OCI-M2 (cell line): ENCODE data around the gene HBZ.
"Not testable (repeated sequence)": the region's sequence is repeated elsewhere in the genome, so short reads cannot be mapped to it uniquely, and the experiment has no call there.

Experiments used
- DNase-seq: peaks from one replicate; lab custom pipeline; 2025; ENCODE audit not compliant: unreplicated experiment; lab: John Stamatoyannopoulos, UW

Gene HBZ

DNA sequence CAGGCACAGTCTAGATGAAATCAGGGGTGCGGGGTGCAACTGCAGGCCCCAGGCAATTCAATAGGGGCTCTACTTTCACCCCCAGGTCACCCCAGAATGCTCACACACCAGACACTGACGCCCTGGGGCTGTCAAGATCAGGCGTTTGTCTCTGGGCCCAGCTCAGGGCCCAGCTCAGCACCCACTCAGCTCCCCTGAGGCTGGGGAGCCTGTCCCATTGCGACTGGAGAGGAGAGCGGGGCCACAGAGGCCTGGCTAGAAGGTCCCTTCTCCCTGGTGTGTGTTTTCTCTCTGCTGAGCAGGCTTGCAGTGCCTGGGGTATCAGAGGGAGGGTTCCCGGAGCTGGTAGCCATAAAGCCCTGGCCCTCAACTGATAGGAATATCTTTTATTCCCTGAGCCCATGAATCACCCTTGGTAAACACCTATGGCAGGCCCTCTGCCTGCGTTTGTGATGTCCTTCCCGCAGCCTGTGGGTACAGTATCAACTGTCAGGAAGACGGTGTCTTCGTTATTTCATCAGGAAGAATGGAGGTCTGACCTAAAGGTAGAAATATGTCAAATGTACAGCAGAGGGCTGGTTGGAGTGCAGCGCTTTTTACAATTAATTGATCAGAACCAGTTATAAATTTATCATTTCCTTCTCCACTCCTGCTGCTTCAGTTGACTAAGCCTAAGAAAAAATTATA is 25.7 kb downstream of the HBZ start:
- DNase-seq = no peak

DNA sequence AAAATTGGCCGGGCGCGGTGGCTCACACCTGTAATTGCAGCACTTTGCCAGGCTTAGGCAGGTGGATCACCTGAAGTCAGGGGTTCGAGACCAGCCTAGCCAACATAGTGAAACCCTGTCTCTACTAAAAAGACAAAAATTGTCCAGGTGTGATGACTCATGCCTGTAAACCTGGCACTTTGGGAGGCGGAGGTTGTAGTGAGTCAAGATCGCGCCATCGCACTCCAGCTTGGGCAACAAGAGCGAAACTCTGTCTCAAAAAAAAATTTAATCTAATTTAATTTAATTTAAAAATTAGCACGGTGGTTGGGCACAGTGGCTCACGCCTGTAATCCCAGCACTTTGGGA is 26.2 kb downstream of the HBZ start:
- no peak for DNase-seq

DNA sequence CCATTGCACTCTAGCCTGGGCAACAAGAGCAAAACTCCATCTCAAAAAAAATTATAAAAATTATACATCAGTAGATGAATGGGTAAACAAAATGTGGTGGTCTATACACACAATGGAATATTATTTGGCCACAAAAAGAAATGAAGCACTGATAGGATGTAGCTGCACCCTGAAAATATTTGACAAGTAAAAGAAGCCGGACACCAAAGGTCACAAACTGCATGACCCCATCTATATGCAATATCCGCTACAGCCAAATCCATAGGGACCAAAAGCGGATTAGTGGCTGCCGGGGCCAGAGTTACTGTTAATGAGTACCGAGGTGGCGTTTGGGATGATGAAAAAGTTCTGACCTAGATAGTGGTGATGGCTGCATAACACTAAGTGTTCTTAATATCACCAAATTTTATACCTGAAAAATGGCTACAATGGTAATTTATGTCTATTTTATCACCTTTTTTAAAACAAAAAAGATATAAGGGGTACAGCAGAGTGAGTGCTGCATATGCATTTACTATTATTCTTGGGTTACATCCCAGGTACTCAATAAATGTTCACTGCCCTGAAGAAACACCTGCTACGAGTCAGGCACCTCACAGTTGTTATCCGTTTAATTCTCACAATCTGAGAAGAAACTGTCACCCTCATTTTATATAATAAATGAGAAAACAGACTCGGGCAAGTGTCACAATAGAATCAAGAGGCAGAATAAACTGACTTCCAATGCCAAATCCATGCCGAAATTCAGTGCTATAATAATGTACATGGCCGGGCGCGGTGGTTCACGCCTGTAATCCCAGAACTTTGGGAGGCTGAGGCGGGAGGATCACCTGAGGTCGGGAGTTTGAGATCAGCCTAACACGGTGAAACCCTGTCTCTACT is 27.0 kb downstream of the HBZ start:
- DNase-seq = no peak

DNA sequence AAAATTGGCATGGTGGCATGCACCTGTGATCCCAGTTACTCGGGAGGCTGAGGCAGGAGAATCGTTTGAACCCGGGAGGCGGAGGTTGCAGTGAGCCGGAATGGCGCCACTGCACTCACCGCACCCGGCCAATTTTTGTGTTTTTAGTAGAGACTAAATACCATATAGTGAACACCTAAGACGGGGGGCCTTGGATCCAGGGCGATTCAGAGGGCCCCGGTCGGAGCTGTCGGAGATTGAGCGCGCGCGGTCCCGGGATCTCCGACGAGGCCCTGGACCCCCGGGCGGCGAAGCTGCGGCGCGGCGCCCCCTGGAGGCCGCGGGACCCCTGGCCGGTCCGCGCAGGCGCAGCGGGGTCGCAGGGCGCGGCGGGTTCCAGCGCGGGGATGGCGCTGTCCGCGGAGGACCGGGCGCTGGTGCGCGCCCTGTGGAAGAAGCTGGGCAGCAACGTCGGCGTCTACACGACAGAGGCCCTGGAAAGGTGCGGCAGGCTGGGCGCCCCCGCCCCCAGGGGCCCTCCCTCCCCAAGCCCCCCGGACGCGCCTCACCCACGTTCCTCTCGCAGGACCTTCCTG is 27.7 kb downstream of the HBZ start, which contains the start of gene HBQ1:
Gene HBQ1 (plus strand): TSS at position 359 of the 575 bp plus-strand sequence. CDS start 28 bp downstream, at position 387.
- DNase-seq = no peak

GRCh38 chr16:180681-181564 is 28.5 kb downstream of the HBZ start:
- DNase-seq = no peak

GRCh38 chr16:181565-182021 is 29.1 kb downstream of the HBZ start:
- no peak for DNase-seq

- no peak for DNase-seq
Measured at GRCh38 chr16:183005-183404, 30.6 kb downstream of the HBZ start.

DNA sequence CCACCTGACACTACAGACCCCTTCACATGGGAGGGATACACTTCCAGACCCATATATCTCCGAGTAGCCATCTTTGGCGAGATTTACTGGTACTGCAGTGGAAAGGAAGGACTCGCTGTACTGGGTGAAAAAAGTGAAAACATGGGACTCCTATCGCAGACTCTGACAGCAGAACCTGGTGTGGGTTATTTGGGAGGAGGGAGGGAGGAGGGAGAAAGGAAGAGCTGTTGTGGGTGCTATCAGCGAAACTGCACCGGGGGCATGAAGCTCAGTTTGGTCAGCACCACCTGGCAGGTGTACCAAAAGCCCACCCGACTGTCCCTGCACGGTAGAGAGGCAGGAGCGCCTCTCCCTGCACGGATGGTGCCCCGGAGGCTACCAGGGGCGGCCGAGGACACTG is 32.8 kb downstream of the HBZ start:
- DNase-seq = no peak

DNA sequence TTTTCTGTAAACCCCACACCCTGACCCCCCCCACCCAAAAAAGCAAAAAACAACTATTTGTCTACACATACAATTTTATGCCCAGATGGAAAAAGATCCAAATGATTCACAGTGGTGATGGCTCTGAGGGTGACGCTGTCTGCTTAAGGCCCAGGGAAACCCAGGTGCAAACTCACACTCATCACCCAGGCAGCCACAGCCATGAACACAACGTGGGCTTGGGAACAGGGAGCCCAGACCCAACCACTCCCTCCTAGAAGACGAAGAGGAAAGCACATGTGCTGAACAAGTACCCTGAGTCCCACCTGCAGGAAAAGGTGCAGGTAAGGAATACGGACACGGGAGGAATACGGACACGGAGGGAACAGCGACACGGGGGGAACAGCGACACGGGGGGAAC is 33.2 kb downstream of the HBZ start:
- DNase-seq = no peak

GRCh38 chr16:187330-187729 is 34.9 kb downstream of the HBZ start:
- DNase-seq = no peak

GRCh38 chr16:188674-189073 is 36.2 kb downstream of the HBZ start:
- DNase-seq = no peak

GRCh38 chr16:189604-190186 is 37.3 kb downstream of the HBZ start:
- no peak for DNase-seq

GRCh38 chr16:191831-192230 is 39.4 kb downstream of the HBZ start:
- DNase-seq = no peak

- no peak for DNase-seq
Measured at GRCh38 chr16:192686-193085, 40.2 kb downstream of the HBZ start.

DNA sequence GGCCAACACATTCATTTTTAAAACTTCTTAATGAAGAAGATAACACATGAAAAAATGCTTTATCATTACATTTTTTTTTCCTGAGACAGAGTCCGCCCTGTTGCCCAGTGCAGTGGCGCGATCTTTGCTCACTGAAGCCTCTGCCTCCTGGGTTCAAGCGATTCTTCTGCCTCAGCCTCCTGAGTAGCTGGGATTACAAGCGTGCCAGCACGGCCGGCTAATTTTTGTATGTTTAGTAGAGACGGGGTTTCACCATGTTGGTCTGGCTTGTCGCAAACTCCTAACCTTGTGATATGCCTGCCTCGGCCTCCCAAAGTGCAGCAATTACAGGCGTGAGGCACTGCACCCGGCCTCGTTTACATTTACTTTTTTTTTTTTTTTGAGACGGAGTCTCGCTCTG is 41.0 kb downstream of the HBZ start:
- no peak for DNase-seq

- DNase-seq = no peak
Measured at GRCh38 chr16:194516-194915, 42.1 kb downstream of the HBZ start.

- DNase-seq = no peak
Measured at GRCh38 chr16:200388-200787, 47.9 kb downstream of the HBZ start.

DNA sequence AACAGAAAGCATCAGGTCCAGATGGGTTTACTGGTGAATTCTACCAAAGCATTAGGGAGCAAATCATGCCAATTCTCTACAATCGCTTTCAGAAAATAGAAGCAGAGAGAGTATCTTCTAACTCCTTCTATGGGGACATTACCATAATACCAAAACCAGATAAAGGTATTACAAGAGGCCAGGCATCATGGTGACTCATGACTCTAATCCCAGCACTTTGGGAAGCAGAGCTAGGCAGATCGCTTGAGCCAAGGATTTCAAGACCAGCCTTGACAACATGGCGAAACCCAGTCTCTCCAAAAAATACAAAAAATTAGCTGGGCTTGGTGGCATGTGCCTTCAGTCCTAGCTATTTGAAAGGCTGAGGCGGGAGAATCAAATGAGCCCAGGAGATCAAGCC is 50.8 kb downstream of the HBZ start:
- DNase-seq = no peak

DNA sequence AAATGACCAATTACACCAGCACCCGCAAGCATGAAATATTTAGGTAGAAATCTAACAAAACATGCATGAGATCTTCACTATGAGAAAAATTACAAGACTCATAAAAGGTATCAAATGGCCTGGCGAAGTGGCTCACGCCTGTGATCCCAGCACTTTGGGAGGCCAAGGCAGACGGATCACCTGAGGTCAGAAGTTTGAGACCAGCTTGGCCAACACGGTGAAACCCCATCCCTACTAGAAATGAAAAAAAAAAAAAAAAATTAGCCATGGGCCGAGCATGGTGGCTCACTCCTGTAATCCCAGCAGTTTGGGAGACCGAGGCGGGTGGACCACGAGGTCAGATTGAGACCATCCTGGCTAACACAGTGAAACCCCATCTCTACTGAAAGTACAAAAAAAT is 51.6 kb downstream of the HBZ start:
- not testable (repeated sequence) for DNase-seq
